HAP-1 (cell line): ENCODE measurements around the gene C14orf132.

Experiments used
- DNase-seq, 2 experiments: peaks; one replicate each; pipeline ENCODE4 v3.0.0-alpha.2; 2016 to 2020; ENCODE audit warnings: low spot score in 2 of 2
- H3K27me3 ChIP-seq: fragments of 250-450 bp; sonication (Bioruptor Pico); 2 replicates; pipeline ENCODE4 v1.5.1; 2020; ENCODE audit warnings: low read depth, mild to moderate bottlenecking, moderate library complexity
- H3K36me3 ChIP-seq: fragments of 250-450 bp; sonication (Bioruptor Pico); replicated peaks from 2 replicates; pipeline ENCODE4 v1.5.1; 2020; ENCODE audit warnings: mild to moderate bottlenecking
- H3K4me1 ChIP-seq: fragments of 250-450 bp; sonication (Bioruptor Pico); 2 replicates; pipeline ENCODE4 v1.5.1; 2020; ENCODE audit warnings: mild to moderate bottlenecking
- H3K4me3 ChIP-seq: fragments of 250-450 bp; sonication (Bioruptor Pico); 2 replicates; pipeline ENCODE4 v1.5.1; 2020; ENCODE audit warnings: mild to moderate bottlenecking, moderate library complexity
- H3K9me3 ChIP-seq: fragments of 250-450 bp; sonication (Bioruptor Pico); 2 replicates; pipeline ENCODE4 v1.5.1; 2020; ENCODE audit warnings: mild to moderate bottlenecking, moderate library complexity
- in situ Hi-C: fragments of 300-500 bp; cut with MboI; formaldehyde crosslinking; loops from 3 replicates; pipeline ENCODE4 v1.14.3; 2020; ENCODE audit warnings: low sequenced_read_pairs, inconsistent platforms, mixed read lengths

C14orf132 gene

GRCh38 chr14:96096639-96097610, 57.8 kb downstream of the C14orf132 start:
- in situ Hi-C loops: loop anchor here (10.0 kb wide), 1 partner anchor 318 kb away; no protein-coding TSS in a partner anchor
- Histone ChIP-seq H3K9me3 (no peaks in the 10 kb centered on the region), H3K4me1 (no peaks in the 10 kb centered on the region)

DNA sequence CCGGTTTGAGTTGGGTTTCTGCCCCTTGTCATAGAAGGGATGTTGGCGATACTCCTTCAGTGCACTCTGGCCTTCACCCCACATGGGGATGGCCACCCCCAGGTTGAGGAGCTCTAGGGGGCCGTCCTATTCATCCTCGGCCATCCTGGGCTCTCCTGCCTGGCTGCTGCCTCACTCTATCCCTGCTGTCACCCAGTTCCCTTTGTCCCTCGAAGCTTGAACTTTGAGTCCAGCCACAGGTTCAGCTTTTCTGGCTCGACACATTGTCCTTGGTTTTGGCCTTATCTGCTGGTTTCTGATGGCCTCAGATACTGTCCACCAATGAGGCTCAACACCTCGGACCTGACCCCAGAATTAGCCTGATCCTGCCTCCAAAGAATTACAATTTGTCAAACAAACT, 58.6 kb downstream of the C14orf132 start:
- Histone ChIP-seq H3K4me3 (no peak overlapping the region), H3K36me3 (no peaks in the 10 kb centered on the region), H3K4me1 (no peaks in the 10 kb centered on the region), H3K27me3 (no peaks in the 10 kb centered on the region), H3K9me3 (no peaks in the 10 kb centered on the region)
- DNase-seq: no peak
- in situ Hi-C loops: loop anchor here (10.0 kb wide), 1 partner anchor 317 kb away; no protein-coding TSS in a partner anchor

More at GRCh38 chr14:96096639-96097610, 57.8 kb downstream of the C14orf132 start:
- DNase-seq: no peak
- Histone ChIP-seq H3K4me3 (no peak overlapping the region), H3K36me3 (no peaks in the 10 kb centered on the region), H3K27me3 (no peaks in the 10 kb centered on the region)

- no peak overlapping the region for H3K4me3 ChIP-seq
- no peaks in the 10 kb centered on the region for H3K9me3 ChIP-seq
- H3K36me3 ChIP-seq: no peaks in the 10 kb centered on the region
- H3K4me1 ChIP-seq: no peaks in the 10 kb centered on the region
- peak; percentile 41 to 69 for DNase-seq
- in situ Hi-C loops: loop anchor here (10.0 kb wide), 1 partner anchor 316 kb away; no protein-coding TSS in a partner anchor
- no peaks in the 10 kb centered on the region for H3K27me3 ChIP-seq
These were observed 59.3 kb downstream of the C14orf132 start for GRCh38 chr14:96098309-96098998.

DNA sequence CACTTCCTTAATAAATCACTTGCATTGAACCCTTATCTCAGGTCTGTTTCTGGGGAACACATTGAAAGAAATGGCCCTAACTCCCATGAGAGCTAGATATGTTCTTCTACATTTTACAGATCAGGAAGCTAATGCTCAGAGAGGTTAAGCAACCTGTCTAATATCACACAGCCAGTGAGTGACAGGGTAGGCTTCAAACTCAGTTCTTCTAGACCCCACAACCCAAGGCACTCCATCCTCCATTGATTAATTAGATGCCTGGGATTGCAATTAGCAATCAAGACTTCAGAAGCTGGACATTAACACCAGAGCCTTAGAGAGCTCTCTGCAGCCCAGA, 59.8 kb downstream of the C14orf132 start:
- H3K4me1 ChIP-seq: no peaks in the 10 kb centered on the region
- in situ Hi-C loops: loop anchor here (10.0 kb wide), 1 partner anchor 316 kb away; no protein-coding TSS in a partner anchor
- no peak for DNase-seq
- no peaks in the 10 kb centered on the region for H3K36me3 ChIP-seq
- H3K27me3 ChIP-seq: no peaks in the 10 kb centered on the region
- H3K4me3 ChIP-seq: no peak overlapping the region
- H3K9me3 ChIP-seq: no peaks in the 10 kb centered on the region

GRCh38 chr14:96100161-96101064, 61.3 kb downstream of the C14orf132 start:
- H3K4me1 ChIP-seq: no peaks in the 10 kb centered on the region
- H3K36me3 ChIP-seq: no peaks in the 10 kb centered on the region
- in situ Hi-C loops: loop anchor here (5.0 kb wide), 1 partner anchor 103 kb away; no protein-coding TSS in a partner anchor

DNA sequence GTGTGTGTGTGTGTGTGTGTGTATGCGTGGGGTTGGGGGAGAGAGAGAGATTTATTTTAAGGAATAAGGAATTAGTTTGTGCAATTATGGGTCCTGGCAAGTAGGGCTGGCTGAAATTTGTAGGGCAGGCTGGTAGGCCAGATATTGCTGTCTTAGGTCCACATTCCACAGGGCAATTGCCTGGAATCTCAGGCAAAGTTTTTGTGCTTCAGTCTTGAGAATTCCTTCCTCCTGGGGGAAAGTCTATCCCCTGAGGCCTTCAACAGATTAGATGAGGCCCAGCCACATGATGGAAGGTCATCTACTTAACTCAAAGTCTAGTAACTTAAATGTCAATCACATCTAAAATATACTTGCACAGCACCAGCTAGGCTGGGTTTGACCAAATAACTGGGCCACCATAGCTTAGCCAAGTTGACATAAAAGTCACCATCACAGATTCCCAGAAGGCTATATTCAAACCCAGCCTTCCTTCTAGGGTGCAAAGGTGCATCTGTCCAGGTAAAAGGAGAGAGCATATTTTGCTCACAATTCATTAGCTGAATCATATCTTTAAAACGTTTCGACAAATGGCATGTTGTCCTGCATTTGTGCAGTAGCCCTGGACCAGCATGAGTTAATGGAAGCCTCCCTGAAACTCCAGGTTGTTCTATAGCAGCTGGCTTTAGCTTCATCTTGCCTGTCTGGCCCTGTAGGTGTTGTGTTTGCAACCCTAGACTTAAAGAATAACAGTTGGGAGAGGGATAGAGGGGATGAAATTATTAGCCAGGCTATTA, 63.1 kb downstream of the C14orf132 start:
- Histone ChIP-seq H3K9me3 (no peaks in the 10 kb centered on the region), H3K4me1 (no peaks in the 10 kb centered on the region), H3K4me3 (no peak overlapping the region), H3K27me3 (no peaks in the 10 kb centered on the region), H3K36me3 (no peaks in the 10 kb centered on the region)
- in situ Hi-C loops: loop anchor here (5.0 kb wide), 1 partner anchor 105 kb away; no protein-coding TSS in a partner anchor
- no peak for DNase-seq

More at GRCh38 chr14:96100161-96101064, 61.3 kb downstream of the C14orf132 start:
- Histone ChIP-seq H3K4me3 (no peak overlapping the region), H3K9me3 (no peaks in the 10 kb centered on the region), H3K27me3 (no peaks in the 10 kb centered on the region)
- DNase-seq: peak; percentile 61 to 89

DNA sequence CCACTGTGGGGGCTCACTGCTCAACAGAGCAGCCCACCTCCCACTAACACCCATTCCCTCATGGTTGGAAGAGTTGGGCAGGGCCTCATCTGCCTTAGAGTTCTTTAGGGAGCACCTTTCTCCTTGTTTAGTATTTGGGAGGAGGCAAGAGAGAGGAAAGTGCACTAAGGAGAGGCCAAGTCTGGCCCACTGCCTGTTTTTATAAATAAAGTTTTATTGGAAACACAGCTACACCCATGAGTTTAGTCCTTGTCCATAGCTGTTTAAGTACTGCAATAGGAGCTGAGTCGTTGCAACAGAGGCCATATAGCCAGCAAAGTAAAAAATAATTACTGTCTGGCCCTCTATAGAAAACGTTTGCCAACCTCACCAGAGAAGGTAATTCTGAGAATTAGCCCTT, 63.9 kb downstream of the C14orf132 start:
- Histone ChIP-seq H3K36me3 (no peaks in the 10 kb centered on the region), H3K9me3 (no peaks in the 10 kb centered on the region), H3K27me3 (no peaks in the 10 kb centered on the region), H3K4me1 (no peaks in the 10 kb centered on the region), H3K4me3 (no peak overlapping the region)
- in situ Hi-C loops: loop anchor here (5.0 kb wide), 1 partner anchor 106 kb away; no protein-coding TSS in a partner anchor
- no peak for DNase-seq

DNA sequence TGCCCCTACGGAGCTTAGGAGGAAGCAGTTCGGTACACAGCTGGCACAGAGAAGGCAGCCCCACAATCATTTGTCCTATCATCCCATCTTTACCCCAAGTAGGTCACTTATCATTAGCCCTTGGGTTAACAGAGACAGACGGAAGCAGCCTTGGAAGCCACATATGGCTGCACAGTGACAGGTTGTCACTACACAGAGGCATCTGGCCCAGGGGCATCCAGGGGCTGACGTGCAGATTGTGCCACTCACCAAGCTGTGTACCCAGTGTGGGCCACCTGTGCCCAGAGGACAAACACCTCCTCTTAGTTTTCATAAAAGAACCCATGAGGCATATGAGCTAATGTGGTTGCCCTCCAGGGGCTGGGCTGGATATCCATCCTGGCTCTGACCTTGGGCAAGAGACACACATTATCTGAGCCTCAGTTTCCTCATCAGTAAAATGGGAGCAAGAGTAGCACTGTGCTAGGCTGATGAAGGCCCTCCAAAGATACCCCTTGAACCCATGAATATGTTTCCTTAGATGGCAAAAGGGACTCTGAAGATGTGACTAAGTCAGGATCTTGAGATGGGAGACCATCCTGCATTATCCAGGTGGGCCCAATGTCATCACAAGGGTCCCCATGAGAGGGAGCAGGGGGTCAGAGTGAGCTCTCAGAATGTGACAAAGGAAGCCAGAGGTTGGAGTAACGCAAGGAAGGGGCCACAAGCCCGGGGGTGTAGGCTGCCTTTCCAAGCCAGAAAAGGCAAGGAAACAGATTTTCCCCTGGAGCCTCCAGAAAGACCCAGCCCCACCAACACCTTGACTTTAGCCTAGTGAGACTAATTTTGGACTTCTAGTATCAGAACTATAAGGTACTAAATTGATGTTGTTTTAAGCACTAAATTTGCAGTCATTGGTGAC, 64.6 kb downstream of the C14orf132 start:
- Histone ChIP-seq H3K9me3 (no peaks in the 10 kb centered on the region), H3K4me3 (no peak overlapping the region), H3K27me3 (no peaks in the 10 kb centered on the region), H3K4me1 (no peaks in the 10 kb centered on the region), H3K36me3 (no peaks in the 10 kb centered on the region)
- in situ Hi-C loops: loop anchor here (5.0 kb wide), 1 partner anchor 107 kb away; no protein-coding TSS in a partner anchor
- no peak for DNase-seq

DNA sequence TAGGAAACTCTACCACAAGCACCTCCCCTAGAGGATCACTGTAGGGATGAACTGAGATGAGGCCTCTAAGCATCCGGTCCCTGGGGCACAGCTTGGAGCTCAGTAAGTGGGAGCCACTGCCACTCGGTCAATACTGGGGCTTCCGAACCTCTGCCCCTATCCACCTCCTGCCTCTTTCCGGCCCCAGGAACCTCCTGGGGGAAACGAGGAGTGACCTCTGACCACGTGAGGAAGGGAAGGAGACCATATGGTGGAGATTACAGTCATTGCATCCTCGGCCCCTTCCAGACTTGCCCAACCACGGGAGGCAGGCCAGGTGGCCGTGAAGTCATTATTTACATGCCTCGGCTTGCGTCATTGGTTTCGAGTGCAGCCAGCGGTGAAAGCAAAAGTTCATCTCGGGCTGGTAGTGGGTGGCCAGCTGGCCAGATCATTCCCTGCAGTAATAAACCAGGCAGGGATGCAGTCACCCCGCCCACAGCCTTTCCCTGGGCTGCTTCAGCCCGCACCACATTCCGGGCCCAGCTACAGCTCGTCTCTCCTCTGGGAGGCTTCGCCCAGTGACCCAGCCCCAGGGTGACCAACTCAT, 65.4 kb downstream of the C14orf132 start:
- Histone ChIP-seq H3K4me1 (no peaks in the 10 kb centered on the region), H3K4me3 (no peak overlapping the region), H3K9me3 (no peaks in the 10 kb centered on the region), H3K27me3 (no peaks in the 10 kb centered on the region), H3K36me3 (no peaks in the 10 kb centered on the region)
- no peak for DNase-seq
- in situ Hi-C loops: loop anchor here (5.0 kb wide), 2 partner anchors 107 to 168 kb away; no protein-coding TSS in a partner anchor

GRCh38 chr14:96105089-96105925, 66.1 kb downstream of the C14orf132 start:
- no peaks in the 10 kb centered on the region for H3K9me3 ChIP-seq
- H3K4me1 ChIP-seq: no peaks in the 10 kb centered on the region
- no peaks in the 10 kb centered on the region for H3K27me3 ChIP-seq
- in situ Hi-C loops: loop anchor here (5.0 kb wide), 1 partner anchor 167 kb away; no protein-coding TSS in a partner anchor
- no peak overlapping the region for H3K4me3 ChIP-seq
- DNase-seq: no peak
- no peaks in the 10 kb centered on the region for H3K36me3 ChIP-seq
